NAMALWA (cell line): ENCODE data around the gene NTM.

ENCODE experiments used
- DNase-seq: peaks from one replicate; pipeline ENCODE4 v3.0.0-alpha.2; 2015; ENCODE audit warnings: low spot score

The NTM gene

DNA sequence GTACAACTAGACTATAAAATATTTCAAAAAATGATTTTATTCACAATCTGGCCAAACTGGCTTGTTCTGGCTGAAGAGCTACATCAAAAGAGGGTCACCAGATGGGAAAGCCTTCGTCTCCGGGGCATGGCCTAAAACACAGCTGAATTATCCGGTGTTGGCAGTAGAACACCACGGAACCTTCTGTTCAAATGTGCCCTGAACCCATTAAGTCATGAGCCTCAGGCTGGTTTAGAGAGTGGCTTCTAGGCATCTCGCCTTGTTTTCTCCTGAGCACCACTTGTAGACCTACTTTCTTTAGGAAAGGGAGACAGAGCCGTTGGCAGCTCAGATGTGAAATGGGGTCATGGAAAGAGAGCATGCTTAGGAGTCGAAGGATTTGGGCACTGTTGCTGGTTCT is 890.2 kb downstream of the NTM start:
- DNase-seq = no peak

DNA sequence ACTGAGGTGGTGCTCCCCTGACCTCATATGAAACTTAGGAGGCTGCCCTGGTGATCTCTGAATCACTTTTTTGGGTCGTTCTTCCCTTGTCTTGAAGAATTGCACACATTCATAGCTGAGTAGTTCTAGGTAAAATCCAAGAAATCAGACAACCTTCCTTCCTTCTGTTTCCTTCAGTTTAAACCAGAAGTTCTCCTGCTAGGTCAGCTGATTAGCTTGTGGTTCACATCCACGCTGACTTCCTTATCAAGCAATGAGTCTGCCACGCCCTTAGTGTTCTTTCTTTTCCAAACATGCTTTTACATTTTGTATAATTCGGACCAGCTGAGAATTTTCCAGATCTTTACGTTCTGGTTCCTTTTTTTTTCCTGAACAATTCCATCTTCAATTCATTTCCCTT is 892.8 kb downstream of the NTM start:
- DNase-seq = no peak

DNA sequence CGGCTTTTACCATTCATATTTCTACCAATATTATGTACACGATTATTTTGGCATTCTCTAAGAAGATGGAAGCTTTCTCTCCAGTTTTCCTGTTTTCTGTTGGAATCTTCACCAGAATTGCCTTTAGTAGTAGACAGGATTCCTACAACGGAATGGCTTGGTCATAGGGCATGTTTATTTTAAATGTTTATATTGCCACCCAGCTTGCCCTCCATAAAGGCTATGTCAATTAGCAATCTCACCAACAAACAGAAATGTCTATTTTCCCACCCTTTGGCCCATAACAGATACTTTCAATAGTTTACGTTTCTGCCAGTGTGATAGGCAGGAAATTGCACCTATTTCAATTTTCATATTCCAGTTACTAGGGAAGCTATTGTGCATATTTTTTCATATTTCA is 893.5 kb downstream of the NTM start:
- DNase-seq = no peak

DNA sequence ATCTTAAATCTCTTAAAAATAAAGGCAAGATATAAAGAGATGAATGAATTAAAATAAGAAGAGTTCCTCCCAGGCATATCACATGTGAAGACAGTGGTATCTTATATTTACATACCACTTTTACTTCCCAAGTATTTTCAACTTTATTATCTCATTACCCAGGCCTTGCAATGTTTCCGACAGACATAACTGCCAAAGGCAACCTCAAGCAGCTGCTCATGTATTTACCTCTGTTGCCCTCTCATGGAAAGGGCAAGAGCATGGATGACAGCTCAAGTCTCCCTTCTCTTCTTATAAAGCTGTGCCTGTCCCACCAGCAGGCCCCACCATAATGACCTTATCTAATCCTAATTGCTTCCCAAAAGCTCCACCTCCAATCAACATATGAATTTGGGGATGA is 894.2 kb downstream of the NTM start:
- no peak for DNase-seq

DNA sequence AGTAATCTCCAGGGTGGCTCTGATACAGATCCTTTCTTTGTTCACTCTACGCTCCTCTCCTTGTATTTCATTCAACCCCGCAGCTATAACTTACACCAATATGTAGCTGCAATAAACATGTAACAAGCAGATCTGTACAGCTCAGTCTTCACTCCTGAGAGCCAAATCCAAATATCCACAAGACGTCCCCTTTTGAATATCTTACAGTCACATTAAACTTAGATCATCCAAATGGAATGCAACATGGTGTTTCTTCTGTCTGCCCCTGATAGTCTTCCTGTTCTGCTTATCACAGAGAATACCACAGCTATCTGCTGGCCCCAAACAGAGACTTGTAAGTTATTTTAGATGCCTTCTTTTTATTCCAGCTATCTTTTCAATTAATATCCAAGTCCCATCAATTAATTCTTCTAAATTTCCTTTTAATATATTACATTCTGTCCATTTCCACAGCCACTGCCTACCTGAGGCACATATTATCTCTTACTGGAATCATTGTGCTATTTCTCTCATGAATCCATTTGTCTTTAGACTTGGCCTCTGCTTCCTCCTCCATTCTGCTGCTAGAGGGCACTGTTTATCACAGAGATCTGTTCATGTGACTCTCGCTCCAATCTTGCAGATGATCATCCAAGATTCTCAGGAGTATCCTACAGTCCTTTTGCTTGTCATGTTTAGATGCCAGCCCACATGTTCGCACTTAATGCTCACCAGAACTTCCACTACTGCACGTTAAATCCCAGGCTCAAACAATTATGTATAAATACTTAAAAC is 908.6 kb downstream of the NTM start:
- DNase-seq = peak; percentile 41

DNA sequence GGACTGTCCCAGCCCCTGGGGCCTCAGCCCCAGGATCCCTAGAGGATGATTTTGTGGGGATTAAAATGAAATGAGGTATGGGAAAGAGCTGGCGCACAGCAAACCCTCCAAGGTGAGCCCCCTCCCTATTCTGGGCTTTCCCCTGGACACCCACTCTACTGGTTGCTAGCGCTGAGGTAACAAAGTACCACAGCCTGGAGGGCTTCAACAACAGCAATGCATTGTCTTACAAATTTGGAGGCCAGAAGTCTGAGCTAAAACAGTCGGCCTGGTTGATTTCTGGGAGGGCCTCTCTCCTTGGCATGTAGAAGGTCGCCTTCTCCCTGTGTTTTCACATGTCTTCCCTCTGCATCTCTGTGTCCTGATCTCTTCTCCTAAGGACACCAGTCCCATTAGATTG is 913.6 kb downstream of the NTM start:
- DNase-seq = no peak

DNA sequence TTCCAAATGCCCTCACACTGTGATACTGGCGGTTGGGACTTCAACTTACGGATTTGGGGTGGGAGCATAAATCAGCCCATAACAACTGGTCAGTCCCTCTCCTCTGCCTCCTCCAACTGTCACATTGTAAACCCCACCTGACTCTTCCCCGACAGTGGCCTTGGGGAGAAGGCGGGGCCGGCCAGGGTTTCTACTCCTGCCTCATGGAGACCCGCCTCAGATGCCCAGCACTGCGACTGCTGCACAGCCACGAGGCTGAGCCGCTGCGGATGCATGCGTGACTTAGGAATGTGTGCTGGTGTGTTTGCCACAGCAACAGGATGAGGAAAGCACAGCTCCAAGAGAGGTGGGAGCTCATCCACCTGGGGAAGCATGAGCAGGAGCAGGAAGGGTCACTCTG is 914.2 kb downstream of the NTM start:
- DNase-seq = no peak

DNA sequence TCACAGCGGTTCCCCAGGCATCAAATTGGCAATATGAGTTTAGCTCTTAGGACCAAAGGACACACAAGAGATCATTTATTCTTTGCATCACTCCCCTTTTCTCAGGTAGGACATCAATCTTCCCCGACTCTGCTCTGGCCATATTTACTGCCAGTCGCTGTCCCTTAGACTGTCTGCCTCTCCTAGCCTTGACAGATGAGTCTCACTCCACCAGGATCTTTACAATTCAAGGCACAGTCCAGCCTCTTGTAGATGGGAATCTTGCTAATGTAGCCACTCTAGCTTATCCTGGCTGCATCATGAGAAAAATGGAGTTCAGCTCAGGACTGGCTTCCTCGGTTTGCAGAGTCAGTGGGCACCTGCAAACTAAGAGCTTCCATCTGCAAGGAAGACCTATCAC is 915.2 kb downstream of the NTM start:
- DNase-seq = no peak

DNA sequence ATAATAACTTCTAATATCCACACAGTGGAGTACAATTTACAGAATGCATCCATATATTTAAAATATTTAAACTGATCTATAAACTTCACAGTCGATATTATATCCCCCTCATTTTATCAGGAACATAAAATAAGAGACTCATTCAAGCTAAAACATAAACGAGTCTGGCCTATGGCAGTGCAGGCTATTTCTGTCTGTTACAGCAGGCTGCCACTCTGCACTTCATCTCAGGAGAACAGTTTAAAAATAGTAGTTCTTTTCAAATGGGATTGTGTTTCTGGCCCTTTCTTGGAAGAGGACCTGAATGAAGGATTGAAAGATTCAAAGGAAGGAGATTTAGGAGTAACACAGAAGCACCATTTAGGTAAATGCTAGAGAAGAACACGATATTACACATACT is 915.7 kb downstream of the NTM start:
- no peak for DNase-seq

DNA sequence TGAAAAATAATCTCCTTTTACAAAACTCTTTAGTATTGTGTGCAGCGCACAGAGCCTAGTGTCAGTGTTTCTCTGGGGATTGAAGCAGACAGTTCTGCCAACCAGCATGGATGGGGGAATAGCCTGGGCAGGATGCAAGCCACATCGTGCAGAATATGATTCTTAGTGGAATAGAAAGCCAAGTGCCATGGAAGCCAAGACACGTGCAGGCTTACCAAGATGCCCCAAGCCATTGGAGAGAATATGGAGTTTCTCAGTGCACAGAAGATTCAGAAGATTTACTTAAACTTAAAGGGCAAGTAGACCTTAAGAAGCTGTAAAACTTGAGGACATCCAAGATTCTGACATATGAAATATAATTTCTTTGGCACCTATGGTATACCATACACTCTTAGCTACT is 917.6 kb downstream of the NTM start:
- DNase-seq = no peak

DNA sequence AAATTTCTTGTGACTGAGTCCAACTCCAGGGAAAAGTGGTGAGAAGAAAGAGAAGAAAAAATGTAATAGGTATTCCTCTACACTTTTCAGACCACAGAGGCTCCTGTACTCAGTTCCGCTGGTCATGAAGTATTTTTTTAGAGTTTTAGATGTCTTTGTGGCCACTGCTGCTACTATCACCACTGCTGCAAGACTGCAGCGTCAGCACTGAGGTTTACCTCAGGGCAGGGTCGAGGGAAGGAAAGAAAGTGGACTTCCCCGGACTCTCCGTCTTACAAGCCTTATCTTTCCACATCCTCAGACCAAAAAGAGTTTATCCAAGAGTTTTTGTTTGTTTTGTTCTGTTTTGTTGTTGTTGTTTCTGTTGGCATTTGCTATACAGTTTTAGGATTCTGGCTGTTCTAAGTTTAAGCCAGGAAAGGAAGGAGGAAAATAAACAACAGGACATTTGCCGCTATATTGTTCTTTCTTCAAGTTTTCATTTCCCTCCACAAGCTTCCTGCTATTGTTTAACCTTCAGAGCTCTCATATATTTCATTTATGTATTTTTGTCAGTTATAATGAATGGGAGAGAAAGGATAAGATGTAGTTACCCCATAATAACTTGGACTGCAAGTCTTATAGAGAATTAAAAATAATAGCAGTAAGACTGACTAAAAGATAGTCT is 919.3 kb downstream of the NTM start:
- DNase-seq = no peak

DNA sequence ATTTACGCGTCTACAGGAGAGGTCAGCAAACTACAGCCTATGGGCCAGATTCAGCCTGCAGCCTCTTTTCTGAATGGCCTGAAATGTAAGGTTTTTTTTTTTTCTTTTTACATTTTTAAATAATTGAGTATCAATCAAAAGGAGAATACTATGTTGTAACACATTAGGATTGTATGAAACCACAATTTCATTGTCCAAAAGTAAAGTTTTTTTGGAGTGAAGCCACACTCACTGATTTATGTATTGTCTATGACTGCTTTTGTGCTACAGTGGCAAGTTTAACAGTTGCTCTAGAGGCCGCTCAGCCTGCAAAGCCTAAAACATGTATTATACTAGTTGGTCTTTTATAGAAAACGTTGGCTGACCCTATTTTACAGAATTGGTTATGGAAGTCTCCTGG is 923.2 kb downstream of the NTM start:
- no peak for DNase-seq

DNA sequence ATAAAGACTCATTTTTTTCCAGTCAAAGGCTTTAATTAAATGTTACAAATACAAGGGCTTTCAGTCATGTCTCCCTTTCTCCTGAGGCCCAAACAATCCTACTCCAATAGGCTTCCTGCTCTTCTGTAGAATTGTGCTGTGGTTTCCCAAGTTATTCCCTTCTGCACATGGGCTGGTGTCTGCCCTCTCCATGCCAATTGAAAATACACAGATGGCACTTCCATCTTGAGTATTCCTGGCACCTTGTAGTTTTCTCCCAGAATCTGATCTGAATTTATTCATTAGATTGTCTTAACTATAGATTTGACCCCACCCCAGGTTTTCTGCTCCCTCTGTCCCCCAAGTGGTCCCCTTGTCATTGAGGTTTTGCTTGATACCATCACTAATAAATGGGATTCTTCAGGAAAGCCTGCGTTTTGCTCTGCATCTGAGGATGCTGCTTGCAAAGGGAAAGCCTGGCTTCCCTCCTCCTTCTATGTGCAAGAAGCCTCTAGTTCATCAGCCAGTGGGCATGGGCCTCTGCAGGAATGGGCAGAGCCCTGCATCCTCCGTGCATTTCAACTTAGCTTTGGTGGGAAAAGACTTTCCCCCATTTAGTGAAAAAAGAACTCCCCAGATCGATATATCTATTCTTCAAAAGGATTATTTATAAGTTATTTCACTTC is 926.7 kb downstream of the NTM start:
- no peak for DNase-seq

DNA sequence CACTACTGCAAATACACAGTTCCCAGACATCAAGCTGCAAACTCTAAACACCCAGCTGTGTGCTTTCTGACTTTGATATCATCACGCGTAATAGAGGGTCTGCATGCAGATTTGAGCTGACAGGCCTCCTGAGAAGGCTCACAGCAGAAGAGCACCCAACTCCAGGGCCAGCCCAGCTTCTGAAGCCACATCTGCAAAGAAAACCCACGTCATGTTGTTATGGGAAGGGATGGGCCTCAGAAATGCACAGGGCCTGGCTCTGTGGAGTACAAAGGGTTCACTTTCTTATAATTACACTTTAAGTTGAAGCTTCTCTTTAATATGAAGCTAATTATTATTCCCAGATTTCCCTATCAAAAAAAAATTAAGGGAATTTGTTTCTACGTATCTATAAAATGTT is 927.9 kb downstream of the NTM start:
- DNase-seq = no peak

DNA sequence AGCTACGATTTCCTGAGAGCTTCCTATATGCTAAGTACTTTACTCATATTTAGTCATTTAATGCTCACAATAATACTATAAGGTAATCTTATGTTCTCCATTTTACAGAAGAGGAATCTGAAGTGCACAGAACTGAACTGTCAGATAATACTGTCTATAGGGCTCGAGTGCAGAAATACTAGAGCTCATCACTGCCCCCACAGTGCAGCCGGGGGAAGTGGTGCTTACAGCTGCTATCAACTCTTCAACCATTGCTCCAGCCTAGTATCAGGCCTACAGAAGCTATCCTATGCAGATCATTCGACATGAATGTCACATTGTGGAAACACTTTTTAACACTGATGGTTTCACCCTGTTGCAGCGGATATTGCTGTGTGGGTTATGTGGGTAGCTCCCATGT is 929.9 kb downstream of the NTM start:
- peak; percentile 45 for DNase-seq

DNA sequence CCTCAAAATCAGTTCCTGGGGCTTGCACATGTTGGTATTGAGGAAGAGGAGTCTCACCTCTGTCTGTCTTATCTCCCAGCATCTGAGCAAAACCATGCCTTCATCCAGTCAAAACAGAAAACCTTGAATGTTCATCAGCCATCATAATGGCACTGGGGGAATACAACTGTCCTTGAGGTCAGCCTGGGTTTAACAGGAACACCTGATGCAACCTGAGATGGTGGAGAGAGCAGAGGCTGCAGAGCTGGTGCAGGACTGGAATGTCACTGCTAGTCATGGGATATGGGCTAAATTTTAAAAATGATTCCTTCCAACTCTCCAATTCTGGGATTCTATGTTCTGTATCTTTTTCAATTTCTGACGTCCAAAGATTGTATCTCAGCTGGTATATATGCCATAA is 931.0 kb downstream of the NTM start:
- DNase-seq = no peak

DNA sequence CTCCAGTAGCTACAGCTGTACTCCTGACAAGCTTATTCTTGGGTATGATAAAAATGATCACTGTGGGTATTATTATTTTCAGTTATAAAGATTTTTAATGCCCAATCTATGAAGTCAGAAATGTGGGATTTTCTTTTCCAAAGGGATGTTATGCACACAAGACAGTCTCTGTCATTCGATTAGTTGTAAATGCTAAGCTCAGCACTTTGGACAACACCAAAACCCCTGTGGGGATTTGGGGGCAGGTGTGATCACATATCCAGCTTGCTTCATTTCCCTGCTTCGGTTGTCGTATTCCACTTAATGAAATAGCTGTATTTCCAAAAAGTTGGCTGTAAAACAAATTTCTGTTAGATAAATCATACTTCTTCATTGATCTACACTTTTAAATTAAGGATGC is 931.5 kb downstream of the NTM start:
- no peak for DNase-seq

DNA sequence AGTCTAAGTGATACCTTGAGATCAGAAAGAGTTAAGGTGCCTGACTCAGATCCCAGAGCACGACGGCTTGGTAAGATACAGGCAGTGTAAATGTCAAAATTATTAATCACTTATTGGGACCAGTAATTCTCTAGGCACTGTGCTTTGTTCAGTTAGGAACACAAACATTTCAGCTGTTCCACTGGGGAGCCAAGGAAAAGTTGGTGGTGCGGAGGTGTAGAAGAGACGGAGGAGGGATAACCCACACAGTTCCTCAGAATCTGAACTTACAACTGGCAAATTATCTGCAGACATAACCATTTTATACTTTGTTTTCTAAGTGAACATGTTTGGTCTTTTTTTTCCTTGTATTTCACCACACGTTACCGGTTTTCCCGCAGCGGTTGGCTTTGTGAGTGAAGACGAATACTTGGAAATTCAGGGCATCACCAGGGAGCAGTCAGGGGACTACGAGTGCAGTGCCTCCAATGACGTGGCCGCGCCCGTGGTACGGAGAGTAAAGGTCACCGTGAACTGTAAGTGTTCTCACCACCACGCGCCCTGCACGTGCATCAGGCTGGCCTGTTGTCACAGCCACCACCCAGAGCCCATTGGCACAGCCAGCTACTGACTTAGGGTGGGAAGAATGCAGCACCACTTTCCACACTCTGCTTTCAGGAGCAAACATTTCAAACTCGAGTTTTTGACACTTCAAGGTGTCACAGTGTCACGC is 937.0 kb downstream of the NTM start:
- no peak for DNase-seq

DNA sequence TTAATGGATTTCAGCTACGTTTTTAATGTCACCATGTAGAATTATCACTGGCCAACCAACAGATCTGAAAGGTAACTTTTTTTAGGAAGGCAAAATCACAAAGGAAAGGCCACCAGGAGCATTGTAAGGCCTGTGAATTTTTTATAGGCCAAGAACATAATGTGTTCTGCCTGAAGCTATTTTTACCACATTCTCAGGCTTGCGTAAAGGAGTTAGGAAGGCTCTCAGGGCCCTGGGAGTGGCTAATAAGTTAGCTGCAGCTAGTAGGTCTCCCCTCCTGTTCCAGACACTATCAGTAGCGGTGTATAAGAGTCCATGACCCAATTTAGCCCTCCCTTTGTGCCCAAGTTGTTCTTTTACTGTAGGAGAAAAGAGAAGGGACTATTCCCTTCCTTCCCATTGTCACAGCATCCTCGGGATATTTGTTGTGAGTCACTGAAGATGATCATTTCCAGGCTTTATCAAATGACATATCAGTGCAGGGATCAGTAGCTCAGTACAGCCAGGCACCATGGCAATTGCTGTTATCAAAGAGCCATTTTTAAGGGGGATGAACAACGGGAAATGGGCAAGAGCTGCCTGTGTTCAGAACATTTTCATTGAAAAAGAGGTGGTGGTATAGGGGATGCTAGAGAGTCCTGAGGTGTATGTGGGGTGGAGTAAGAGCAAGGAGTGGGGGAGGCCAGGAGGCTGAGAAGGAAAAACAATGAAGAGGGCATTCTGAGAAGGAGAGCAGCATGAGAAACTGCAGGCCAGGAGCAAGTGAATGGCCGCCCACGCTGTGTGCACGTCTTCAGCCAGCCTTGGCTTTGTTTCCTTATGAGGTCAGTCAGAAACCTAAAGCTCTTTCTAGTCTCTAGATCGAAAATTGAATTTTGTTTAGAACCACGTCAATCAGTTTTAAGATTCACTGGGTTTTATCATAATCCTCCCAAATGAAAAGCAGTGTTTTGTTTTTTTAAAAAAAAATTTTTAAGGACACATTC is 940.3 kb downstream of the NTM start:
- no peak for DNase-seq

DNA sequence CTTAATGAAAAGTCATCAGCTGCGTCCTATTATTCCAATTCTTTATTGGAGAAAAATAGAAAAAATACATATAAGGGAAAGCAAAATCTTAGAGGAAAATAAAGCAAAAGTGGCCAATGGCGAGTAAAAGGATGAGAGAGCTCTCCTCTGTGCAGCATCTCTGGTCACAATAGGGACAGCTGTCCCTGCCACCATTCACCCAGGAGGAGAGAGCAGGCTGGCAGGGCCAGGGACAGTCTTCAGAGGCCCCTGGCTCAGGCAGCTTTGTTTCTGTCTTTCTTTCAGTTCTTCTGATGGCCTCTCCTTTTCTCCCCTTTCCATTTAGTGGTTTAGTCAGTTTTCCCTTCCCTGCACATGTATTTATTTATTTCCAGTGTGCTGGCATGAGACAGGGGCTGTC is 941.3 kb downstream of the NTM start:
- DNase-seq = no peak

DNA sequence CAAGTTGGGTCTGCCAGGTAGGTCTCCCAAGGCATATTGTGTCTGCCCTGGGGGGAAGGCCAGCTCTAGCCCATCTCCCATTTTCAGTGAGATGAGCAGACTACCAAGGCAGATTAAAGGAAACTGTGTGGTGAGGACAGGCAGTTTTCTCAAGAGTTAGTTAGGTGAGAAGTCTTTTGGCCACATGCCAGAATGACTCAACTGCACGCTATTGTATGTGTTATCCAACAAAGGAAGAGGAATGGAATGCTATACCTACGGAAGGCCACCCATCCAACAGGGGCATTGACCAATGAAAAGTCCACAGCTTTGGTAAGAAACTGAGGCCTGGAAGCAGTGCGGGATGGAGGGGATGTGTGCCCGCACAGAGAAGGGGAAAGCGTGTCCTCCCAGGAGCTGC is 941.7 kb downstream of the NTM start:
- DNase-seq = no peak

DNA sequence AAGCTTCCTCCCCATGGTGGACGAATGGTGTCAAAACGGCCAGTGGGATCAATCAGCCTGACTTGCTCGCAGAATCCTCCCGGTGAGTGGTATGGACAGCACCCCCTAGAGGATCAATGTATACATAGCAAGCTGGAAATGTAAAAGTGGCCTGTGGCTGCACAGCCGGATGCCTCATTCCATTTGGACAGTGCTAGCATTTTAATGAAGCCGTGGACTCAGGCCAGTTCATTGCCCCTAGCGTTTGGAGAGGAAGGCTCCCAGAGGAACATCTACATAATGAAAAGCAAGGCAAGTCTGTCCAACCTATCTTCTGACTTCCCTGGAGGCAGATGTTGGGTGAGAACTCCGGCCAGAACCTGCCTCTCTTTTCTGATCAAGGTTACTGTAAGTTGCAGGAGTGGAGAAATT is 942.3 kb downstream of the NTM start:
- DNase-seq = peak; percentile 48
